Glutamatergic neuron (in vitro differentiated cells): ENCODE measurements around the gene PDCL2. TPM values are rescaled to one million over a fixed set of nuclear protein-coding genes. Genes with fewer than 3 reads are reported as not detected.

Experiments used
- DNase-seq: peaks from one replicate; pipeline ENCODE4 v3.0.0; 2022
- H3K27ac Mint-ChIP-seq: one replicate; pipeline ENCODE4 v1.8.0; 2020; ENCODE audit warnings: mild to moderate bottlenecking, mixed read lengths, inconsistent platforms; ENCODE audit not compliant: unreplicated experiment
- H3K27me3 Mint-ChIP-seq: one replicate; pipeline ENCODE4 v1.8.0; 2020; ENCODE audit warnings: mild to moderate bottlenecking, moderate library complexity, mixed read lengths, inconsistent platforms; ENCODE audit not compliant: unreplicated experiment
- H3K36me3 Mint-ChIP-seq: one replicate; pipeline ENCODE4 v1.8.0; 2020; ENCODE audit warnings: mild to moderate bottlenecking, mixed read lengths, inconsistent platforms; ENCODE audit not compliant: unreplicated experiment
- H3K4me1 Mint-ChIP-seq: one replicate; pipeline ENCODE4 v1.8.0; 2020; ENCODE audit warnings: mild to moderate bottlenecking, low read depth, mixed read lengths, inconsistent platforms; ENCODE audit not compliant: unreplicated experiment
- H3K4me3 Mint-ChIP-seq: one replicate; pipeline ENCODE4 v1.8.0; 2020; ENCODE audit warnings: mild to moderate bottlenecking, mixed read lengths, inconsistent platforms; ENCODE audit not compliant: unreplicated experiment
- H3K9me3 Mint-ChIP-seq: one replicate; pipeline ENCODE4 v1.8.0; 2020; ENCODE audit warnings: mild to moderate bottlenecking, moderate library complexity, mixed read lengths, inconsistent platforms; ENCODE audit not compliant: unreplicated experiment
- CTCF ChIP-seq: fragments of 200-600 bp; sonication (generic); IDR thresholded peaks from one replicate; pipeline ENCODE4 v1.5.0; 2021; ENCODE audit not compliant: partially characterized antibody, unreplicated experiment
- total RNA-seq: library from RNA; stranded (reverse); fragmentation: NEBNext Ultra II Directional; extraction: Animal tissue kit (Norgen Biotek cat#: 25700); gene quantifications from one replicate; pipeline ENCODE4 v1.2.1, GENCODE V29; 2021; ENCODE audit not compliant: unreplicated experiment

Gene PDCL2
- total RNA-seq, 1 donor from 2014 or later: not detected

GRCh38 chr4:55611358-55612059 is 19.5 kb upstream of the PDCL2 start:
- DNase-seq: no peak
- Mint-ChIP-seq H3K27ac (no peak overlapping the region), H3K4me1 (no peaks in the 10 kb centered on the region), H3K27me3 (no peaks in the 10 kb centered on the region), H3K9me3 (no peaks in the 10 kb centered on the region), H3K36me3 (no peaks in the 10 kb centered on the region), H3K4me3 (no peak overlapping the region)
- TF ChIP-seq CTCF: no peak

- Mint-ChIP-seq H3K27ac (no peak overlapping the region), H3K9me3 (no peaks in the 10 kb centered on the region), H3K4me1 (no peaks in the 10 kb centered on the region), H3K36me3 (no peaks in the 10 kb centered on the region), H3K4me3 (no peak overlapping the region), H3K27me3 (no peaks in the 10 kb centered on the region)
- DNase-seq: no peak
- TF ChIP-seq CTCF: no peak
These were observed 18.3 kb upstream of the PDCL2 start for GRCh38 chr4:55610381-55610780.

- Mint-ChIP-seq H3K9me3 (no peaks in the 10 kb centered on the region), H3K4me1 (no peaks in the 10 kb centered on the region), H3K27me3 (no peaks in the 10 kb centered on the region), H3K36me3 (no peaks in the 10 kb centered on the region), H3K4me3 (no peak overlapping the region), H3K27ac (no peak overlapping the region)
- DNase-seq: no peak
- no peak for TF ChIP-seq CTCF
These were observed 17.4 kb upstream of the PDCL2 start for GRCh38 chr4:55609393-55609866.

GRCh38 chr4:55608591-55608990 is 16.5 kb upstream of the PDCL2 start:
- no peaks in the 10 kb centered on the region for H3K27me3 Mint-ChIP-seq
- no peak for DNase-seq
- H3K4me1 Mint-ChIP-seq: no peaks in the 10 kb centered on the region
- H3K9me3 Mint-ChIP-seq: no peaks in the 10 kb centered on the region
- H3K4me3 Mint-ChIP-seq: no peak overlapping the region
- no peak overlapping the region for H3K27ac Mint-ChIP-seq
- no peak for TF ChIP-seq CTCF
- H3K36me3 Mint-ChIP-seq: no peaks in the 10 kb centered on the region

GRCh38 chr4:55604996-55605395 is 13.0 kb upstream of the PDCL2 start:
- no peak overlapping the region for H3K27ac Mint-ChIP-seq
- TF ChIP-seq CTCF: no peak
- H3K4me3 Mint-ChIP-seq: no peak overlapping the region
- H3K9me3 Mint-ChIP-seq: no peaks in the 10 kb centered on the region
- no peaks in the 10 kb centered on the region for H3K36me3 Mint-ChIP-seq
- H3K4me1 Mint-ChIP-seq: no peaks in the 10 kb centered on the region
- no peaks in the 10 kb centered on the region for H3K27me3 Mint-ChIP-seq
- DNase-seq: no peak
